ENCODE measurements around the gene IL12A.

DNA sequence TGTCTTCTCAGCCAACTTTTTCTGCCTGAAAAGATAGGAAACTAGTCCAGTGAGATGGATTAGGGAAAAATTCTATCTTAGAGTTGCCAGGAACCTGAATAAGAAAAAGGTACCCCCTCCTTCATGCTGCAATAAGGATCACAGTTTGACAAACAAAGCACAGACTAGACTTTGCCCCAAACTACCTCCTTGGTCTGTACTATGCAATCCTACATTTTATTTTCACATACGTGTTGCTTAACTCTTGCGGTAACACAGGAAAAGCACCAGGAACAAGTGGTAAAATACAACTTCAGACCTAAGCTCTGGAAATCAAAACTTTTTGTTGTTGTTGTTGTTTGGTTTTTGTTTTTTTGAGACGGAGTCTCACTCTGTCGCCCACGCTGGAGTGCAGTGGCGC lies 11.3 kb upstream of the IL12A start:
- TF ChIP-seq, protein P1, sequence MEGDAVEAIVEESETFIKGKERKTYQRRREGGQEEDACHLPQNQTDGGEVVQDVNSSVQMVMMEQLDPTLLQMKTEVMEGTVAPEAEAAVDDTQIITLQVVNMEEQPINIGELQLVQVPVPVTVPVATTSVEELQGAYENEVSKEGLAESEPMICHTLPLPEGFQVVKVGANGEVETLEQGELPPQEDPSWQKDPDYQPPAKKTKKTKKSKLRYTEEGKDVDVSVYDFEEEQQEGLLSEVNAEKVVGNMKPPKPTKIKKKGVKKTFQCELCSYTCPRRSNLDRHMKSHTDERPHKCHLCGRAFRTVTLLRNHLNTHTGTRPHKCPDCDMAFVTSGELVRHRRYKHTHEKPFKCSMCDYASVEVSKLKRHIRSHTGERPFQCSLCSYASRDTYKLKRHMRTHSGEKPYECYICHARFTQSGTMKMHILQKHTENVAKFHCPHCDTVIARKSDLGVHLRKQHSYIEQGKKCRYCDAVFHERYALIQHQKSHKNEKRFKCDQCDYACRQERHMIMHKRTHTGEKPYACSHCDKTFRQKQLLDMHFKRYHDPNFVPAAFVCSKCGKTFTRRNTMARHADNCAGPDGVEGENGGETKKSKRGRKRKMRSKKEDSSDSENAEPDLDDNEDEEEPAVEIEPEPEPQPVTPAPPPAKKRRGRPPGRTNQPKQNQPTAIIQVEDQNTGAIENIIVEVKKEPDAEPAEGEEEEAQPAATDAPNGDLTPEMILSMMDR (IDR thresholded peaks at IDR 0.05): no peak
- TF ChIP-seq POLR2AphosphoS5 (IDR thresholded peaks at IDR 0.05): no peak
